ENCODE data around the gene MSI2. TPM values are rescaled to one million over a fixed set of nuclear protein-coding genes. Genes with fewer than 3 reads are reported as not detected.

Gene MSI2
- total RNA-seq, 3 donors from 2014 or later: 13.4 to 89.1 (median 71.1) TPM

GRCh38 chr17:57253362-57254065 lies 2.8 kb upstream of the MSI2 start:
- peaks cover 0 to 3% of the 10 kb centered on the region in 2 donors for H3K4me1 ChIP-seq
- H3K27ac ChIP-seq: no peak overlapping the region
- H3K36me3 ChIP-seq: no peaks in the 10 kb centered on the region
- DNase-seq (ENCODE audit: low spot score in 2 of 2): no peak
- no peak overlapping the region for H3K4me3 ChIP-seq
- no peaks in the 10 kb centered on the region for H3K9me3 ChIP-seq
- intact Hi-C loops (cut with DNase I; ENCODE audit: low total_unique reads): no loop called here
- TF ChIP-seq POLR2AphosphoS5 (IDR thresholded peaks at IDR 0.05): no peak
- TF ChIP-seq CTCF (IDR thresholded peaks at IDR 0.05): no peak
- no peak for TF ChIP-seq POLR2A (IDR thresholded peaks at IDR 0.05)
- no peaks in the 10 kb centered on the region for H3K27me3 ChIP-seq

- intact Hi-C loops (cut with DNase I; ENCODE audit: low total_unique reads): loop anchor here (5.0 kb wide), 1 partner anchor 1047 kb away; no protein-coding TSS in a partner anchor
- TF ChIP-seq POLR2A (IDR thresholded peaks at IDR 0.05) (no peak), POLR2AphosphoS5 (IDR thresholded peaks at IDR 0.05) (no peak), CTCF (IDR thresholded peaks at IDR 0.05) (no peak)
- DNase-seq (ENCODE audit: low spot score in 2 of 2): no peak
- H3K4me1 ChIP-seq: peaks cover 4 to 5% of the 10 kb centered on the region in 2 donors
- no peaks in the 10 kb centered on the region for H3K9me3 ChIP-seq
- peak overlapping the region; percentile 87 to 95 (median 92) for H3K4me3 ChIP-seq
- H3K36me3 ChIP-seq: no peaks in the 10 kb centered on the region
- H3K27ac ChIP-seq: peak overlapping the region; percentile 98 to 99
- no peaks in the 10 kb centered on the region for H3K27me3 ChIP-seq
Observed at GRCh38 chr17:57255182-57255775, 1.0 kb upstream of the MSI2 start.

- Histone ChIP-seq H3K27me3 (no peaks in the 10 kb centered on the region), H3K4me3 (peak overlapping the region; percentile 87 to 95 (median 92)), H3K27ac (peak overlapping the region; percentile 98 to 99), H3K9me3 (no peaks in the 10 kb centered on the region), H3K36me3 (no peaks in the 10 kb centered on the region), H3K4me1 (peaks cover 4 to 5% of the 10 kb centered on the region in 2 donors)
- TF ChIP-seq POLR2A (IDR thresholded peaks at IDR 0.05): no peak
- TF ChIP-seq CTCF (IDR thresholded peaks at IDR 0.05): no peak
- TF ChIP-seq POLR2AphosphoS5 (IDR thresholded peaks at IDR 0.05): no peak
- DNase-seq (ENCODE audit: low spot score in 2 of 2): no peak
- intact Hi-C loops (cut with DNase I; ENCODE audit: low total_unique reads): loop anchor here (5.0 kb wide), 1 partner anchor 1046 kb away; no protein-coding TSS in a partner anchor
Observed at GRCh38 chr17:57256708-57257112, 387 bp downstream of the MSI2 start.

GRCh38 chr17:57257195-57257894 lies 1.0 kb downstream of the MSI2 start:
- no peak for TF ChIP-seq POLR2A (IDR thresholded peaks at IDR 0.05)
- TF ChIP-seq POLR2AphosphoS5 (IDR thresholded peaks at IDR 0.05): no peak
- no peak for TF ChIP-seq CTCF (IDR thresholded peaks at IDR 0.05)
- Histone ChIP-seq H3K36me3 (no peaks in the 10 kb centered on the region), H3K4me1 (peaks cover 4 to 5% of the 10 kb centered on the region in 2 donors), H3K9me3 (no peaks in the 10 kb centered on the region), H3K4me3 (peak overlapping the region; percentile 87 to 95 (median 92)), H3K27me3 (no peaks in the 10 kb centered on the region), H3K27ac (peak overlapping the region; percentile 98 to 99)
- intact Hi-C loops (cut with DNase I; ENCODE audit: low total_unique reads): loop anchor here (5.0 kb wide), 1 partner anchor 1045 kb away; no protein-coding TSS in a partner anchor
- DNase-seq (ENCODE audit: low spot score in 2 of 2): no peak
